Ovary (tissue), 3 donors: ENCODE results near the gene BRPF1.

ENCODE experiments used
- EP300 ChIP-seq: sonication (generic); formaldehyde crosslinking; IDR thresholded peaks from one replicate; pipeline ENCODE4 v1.6.1; 2017; ENCODE audit warnings: antibody characterized with exemption
- POLR2A ChIP-seq: fragments of 450-650 bp; IDR thresholded peaks from one replicate; pipeline ENCODE4 v1.6.1; 2017; ENCODE audit warnings: antibody characterized with exemption, mild to moderate bottlenecking, moderate library complexity
- TF ChIP-seq, protein P1 (sequence below), 3 donors: fragments of 450-650 bp in 2 of 3; fragments of 200-600 bp in 1 of 3; IDR thresholded peaks; one replicate each; pipeline versions ENCODE4 v1.5.1 to v1.8.0; 2016 to 2022; ENCODE audit warnings: antibody characterized with exemption in 3 of 3, mild to moderate bottlenecking in 1 of 3
- donor health status: DM: no; HTN: no; CAD: no.

GRCh38 chr3:9704347-9705322 is 26.9 kb upstream of the BRPF1 start:
- TF ChIP-seq, protein P1, sequence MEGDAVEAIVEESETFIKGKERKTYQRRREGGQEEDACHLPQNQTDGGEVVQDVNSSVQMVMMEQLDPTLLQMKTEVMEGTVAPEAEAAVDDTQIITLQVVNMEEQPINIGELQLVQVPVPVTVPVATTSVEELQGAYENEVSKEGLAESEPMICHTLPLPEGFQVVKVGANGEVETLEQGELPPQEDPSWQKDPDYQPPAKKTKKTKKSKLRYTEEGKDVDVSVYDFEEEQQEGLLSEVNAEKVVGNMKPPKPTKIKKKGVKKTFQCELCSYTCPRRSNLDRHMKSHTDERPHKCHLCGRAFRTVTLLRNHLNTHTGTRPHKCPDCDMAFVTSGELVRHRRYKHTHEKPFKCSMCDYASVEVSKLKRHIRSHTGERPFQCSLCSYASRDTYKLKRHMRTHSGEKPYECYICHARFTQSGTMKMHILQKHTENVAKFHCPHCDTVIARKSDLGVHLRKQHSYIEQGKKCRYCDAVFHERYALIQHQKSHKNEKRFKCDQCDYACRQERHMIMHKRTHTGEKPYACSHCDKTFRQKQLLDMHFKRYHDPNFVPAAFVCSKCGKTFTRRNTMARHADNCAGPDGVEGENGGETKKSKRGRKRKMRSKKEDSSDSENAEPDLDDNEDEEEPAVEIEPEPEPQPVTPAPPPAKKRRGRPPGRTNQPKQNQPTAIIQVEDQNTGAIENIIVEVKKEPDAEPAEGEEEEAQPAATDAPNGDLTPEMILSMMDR (IDR thresholded peaks at IDR 0.05): no peak
- TF ChIP-seq POLR2A (no peak), EP300 (no peak)
